Measurements from ENCODE around the gene SQSTM1. TPM values are rescaled to one million over a fixed set of nuclear protein-coding genes. Genes with fewer than 3 reads are reported as not detected.
A peak's percentile ranks its signal among the peaks of the same experiment; 100 is the strongest.

Gene SQSTM1
- total and polyA plus RNA-seq, 9 of the 15 experiments (the other 6 are each of a cell fraction or from before 2014, with no cell fraction given) = 5.6 to 148 (median 64.0) TPM

GRCh38 chr5:179819296-179820126 is 1.2 kb upstream of the SQSTM1 start (continued):
- TF ChIP-seq ELF2 (CRISPR knock-in tag; IDR thresholded peaks at IDR 0.05) (peak; percentile 70; the same call in 1 of the 2 replicates), SMAD3 (CRISPR knock-in tag; conservative IDR thresholded peaks at IDR 0.05) (peak; percentile 93), FOXJ3 (CRISPR knock-in tag; IDR thresholded peaks at IDR 0.05) (no peak)

GRCh38 chr5:179820127-179820482 is 600 bp upstream of the SQSTM1 start:
- Histone ChIP-seq H3K36me3 (ENCODE audit: control insufficient read depth, insufficient read depth, low read length) (peaks cover 49% of the 10 kb centered on the region; the same call in 2 of the 3 replicates), H3K27me3 (ENCODE audit: control insufficient read depth in 2 of 2, insufficient read depth in 2 of 2, low read length in 2 of 2) (no peaks in the 10 kb centered on the region), H3K9me1 (ENCODE audit: control insufficient read depth, insufficient read depth, low read length) (peaks cover 12% of the 10 kb centered on the region), H3K4me3 (peak overlapping the region; percentile 100), H3K4me1 (replicated peaks in 1 of 2; ENCODE audit: control insufficient read depth in 2 of 2, insufficient read depth in 2 of 2, low read length in 2 of 2) (peaks cover 37 to 83% of the 10 kb centered on the region in 2 experiments), H3K4me2 (ENCODE audit: insufficient read depth, low read length) (peak overlapping the region; percentile 73), H3K9me3 (replicated peaks; ENCODE audit: control insufficient read depth, insufficient read depth, low read depth, low read length) (no peaks in the 10 kb centered on the region), H3K9ac (ENCODE audit: insufficient read depth in 1 of 2, low read depth in 2 of 2, low read length in 2 of 2) (peak overlapping the region; percentile 96 to 97), H2AFZ (ENCODE audit: low read depth, low read length) (peak overlapping the region; percentile 84; the same call in 1 of the 2 replicates), H3K79me2 (ENCODE audit: control insufficient read depth, insufficient read depth, low read length) (peaks cover 68% of the 10 kb centered on the region), H3K27ac (ENCODE audit: extremely low read depth, low read depth, low read length) (peak overlapping the region; percentile 98), H4K20me1 (replicated peaks; ENCODE audit: control insufficient read depth, insufficient read depth, low read length) (peaks cover 30% of the 10 kb centered on the region)
- DNase-seq (ENCODE audit: extremely low read depth in 1 of 4, low spot score in 3 of 4) = no peak
- BruUV-seq (replicated peaks) = TSS peak; percentile 42
- CTCF ChIA-PET (ENCODE audit: low intra/inter-chr PET ratio) = no interaction called here
- no peak for ATAC-seq
- WGBS (ENCODE audit: insufficient coverage, low coverage, missing lambda C conversion rate) = 46% methylated on average over 12 of the region's 12 CpGs
- in situ Hi-C loops (cut with MboI) = no loop called here
- no peak for FAIRE-seq
- intact Hi-C loops (cut with micrococcal nuclease) = loop anchor here (5.0 kb wide), 2 partner anchors 37 to 198 kb away; partner anchors contain the start of genes HNRNPH1 and MRNIP
- POLR2A ChIA-PET = interaction anchor here (0.7 to 3.5 kb wide), 14 partner anchors 8 to 121 kb away, joined by 3 to 30 read pairs (median 4); partner anchors contain the start of genes MAML1 and MGAT4B
- TF ChIP-seq NRF1 (conservative IDR thresholded peaks at IDR 0.05 in 1 of 2, IDR thresholded peaks at IDR 0.05 in 1 of 2) = no peak
- TF ChIP-seq PHF20 (IDR thresholded peaks at IDR 0.05; ENCODE audit: partially characterized antibody) = no peak
- TF ChIP-seq DMBX1 (CRISPR knock-in tag; IDR thresholded peaks at IDR 0.05; ENCODE audit: borderline replicate concordance) = peak; percentile 75
- TF ChIP-seq ZNF79 (CRISPR knock-in tag; IDR thresholded peaks at IDR 0.05; ENCODE audit: low read depth) = no peak
- 0 out of 2 replicates have a peak, but pooled peaks have one; percentile 26 for TF ChIP-seq ZBTB9 (CRISPR knock-in tag; IDR thresholded peaks at IDR 0.05)
- TF ChIP-seq PTTG1 (tag; IDR thresholded peaks at IDR 0.05; ENCODE audit: low read depth) = 0 out of 2 replicates have a peak, but pooled peaks have one; percentile 39
- TF ChIP-seq TEAD2 (tag; IDR thresholded peaks at IDR 0.05) = peak; percentile 48; the same call in 1 of the 2 replicates
- no peak for TF ChIP-seq ZNF507 (tag; conservative IDR thresholded peaks at IDR 0.05)
- TF ChIP-seq RREB1 (CRISPR knock-in tag; IDR thresholded peaks at IDR 0.05) = 0 out of 2 replicates have a peak, but pooled peaks have one; percentile 16
- 0 out of 2 replicates have a peak, but pooled peaks have one; percentile 20 for TF ChIP-seq ZNF780A (CRISPR knock-in tag; IDR thresholded peaks at IDR 0.05)

Measured in K562 (cell line).